Activated CD4-positive, CD25-positive, alpha-beta regulatory T cell treated with anti-CD3 and anti-CD28 coated beads, Interleukin-2, amount 50 U/mL, for 24 hours (primary cell): ENCODE data around the gene EDDM13.
"Not testable (repeated sequence)": the region's sequence is repeated elsewhere in the genome, so short reads cannot be mapped to it uniquely, and the experiment has no call there.

Source experiments
- ATAC-seq, 2 donors: fragments of 150-1000 bp; cut with Tn5 transposase; one replicate each; pipeline ENCODE4 v1.10.0; 2021; ENCODE audit warnings: mild to moderate bottlenecking in 1 of 2, moderate library complexity in 1 of 2

Gene EDDM13

DNA sequence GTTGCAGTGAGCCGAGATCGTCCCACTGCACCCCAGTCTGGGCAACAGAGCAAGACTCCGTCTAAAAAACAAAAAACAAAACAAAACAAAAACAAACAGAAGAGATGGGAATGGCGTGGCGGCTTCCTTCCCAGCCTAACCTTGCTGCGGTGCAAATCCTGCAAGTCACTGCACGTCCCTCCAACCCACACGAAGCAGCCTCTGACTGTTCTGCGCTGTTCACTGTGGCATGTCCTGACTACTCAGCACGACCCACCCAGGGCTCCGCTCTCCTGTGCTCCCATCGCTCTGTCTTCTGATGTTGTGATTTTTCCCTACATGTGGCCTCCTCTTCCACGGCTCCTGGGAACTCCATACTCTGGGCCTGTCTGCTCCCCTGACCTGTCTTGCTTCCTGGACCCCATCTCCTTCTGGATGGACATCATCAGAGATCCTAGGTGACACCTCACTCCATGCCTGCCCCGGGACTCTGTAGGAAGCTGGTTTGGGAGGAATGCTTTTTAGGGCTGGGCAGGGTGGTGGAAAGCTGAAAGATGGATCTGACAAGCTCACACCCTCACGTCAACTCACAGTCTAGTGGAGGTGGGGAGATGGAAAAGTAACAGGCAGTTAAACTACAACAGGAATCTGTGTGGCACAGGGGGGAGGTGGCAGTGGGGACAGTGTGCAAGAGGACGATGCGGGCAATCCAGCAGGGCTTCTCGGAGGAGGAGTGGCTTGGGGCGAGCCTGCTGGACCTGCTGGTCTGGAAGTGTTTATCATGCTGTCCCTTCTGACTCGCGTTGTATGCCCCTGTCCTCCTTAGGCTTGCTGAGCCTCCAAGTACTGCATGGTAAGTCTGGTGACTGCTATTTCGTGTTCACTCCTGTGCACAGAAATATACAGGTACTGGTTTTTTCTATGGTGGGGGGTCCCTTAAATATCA is 23.2 kb downstream of the EDDM13 start:
- ATAC-seq, result no peak

DNA sequence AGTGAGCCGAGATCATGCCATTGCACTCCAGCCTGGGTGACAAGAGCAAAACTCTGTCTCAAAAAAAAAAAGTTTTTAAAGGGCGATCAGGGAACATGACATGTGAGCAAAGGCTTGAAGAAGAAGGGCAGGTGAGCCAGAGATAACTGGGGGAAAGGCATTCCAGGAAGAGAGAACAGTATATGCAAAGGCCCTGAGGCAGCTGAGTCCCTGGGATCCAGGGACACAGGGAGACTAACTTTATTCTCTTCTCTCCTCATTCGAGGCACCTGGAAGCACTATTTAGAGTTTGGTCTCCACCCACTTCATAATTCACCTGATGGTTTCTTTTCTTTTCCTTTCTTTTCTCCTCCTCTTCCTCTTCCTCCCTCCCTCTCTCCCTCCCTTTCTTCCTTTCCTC is 24.5 kb downstream of the EDDM13 start:
- no peak for ATAC-seq

DNA sequence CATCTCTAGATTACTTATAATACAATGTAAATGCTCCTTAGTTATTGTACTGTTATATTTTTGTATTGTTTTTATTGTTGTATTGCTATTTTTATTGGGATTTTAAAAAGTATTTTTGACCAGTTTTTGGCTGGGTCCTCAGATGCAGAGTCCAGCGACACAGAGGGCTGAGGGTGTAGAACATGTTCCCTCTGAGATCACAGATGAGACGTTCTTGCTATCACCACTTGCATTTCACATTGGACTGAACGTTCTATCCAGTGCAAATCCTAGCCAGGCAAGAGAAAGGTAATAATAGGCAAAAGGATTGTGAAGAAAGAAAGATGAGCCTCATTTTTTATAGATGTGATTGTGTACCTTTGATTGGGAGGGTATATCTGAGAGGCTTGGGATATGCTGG is 27.1 kb downstream of the EDDM13 start:
- ATAC-seq, result no peak

DNA sequence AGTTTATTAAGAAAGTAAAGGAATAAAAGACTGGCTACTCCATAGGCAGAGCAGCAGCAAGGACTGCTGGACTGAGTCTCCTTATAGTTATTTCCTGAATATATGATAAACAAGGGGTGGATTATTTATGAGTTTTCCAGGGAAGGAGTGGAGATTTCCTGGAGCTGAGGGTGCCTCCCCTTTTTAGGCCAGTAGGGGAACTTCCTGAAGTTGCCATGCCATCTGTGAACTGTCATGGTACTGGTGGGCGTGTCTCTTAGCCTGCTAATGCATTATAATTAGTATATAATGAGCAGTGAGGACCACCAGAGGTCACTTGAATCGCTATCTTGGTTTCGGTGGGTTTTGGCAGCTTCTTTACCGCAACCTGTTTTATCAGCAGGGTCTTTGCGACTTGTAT is 28.6 kb downstream of the EDDM13 start:
- no peak for ATAC-seq

DNA sequence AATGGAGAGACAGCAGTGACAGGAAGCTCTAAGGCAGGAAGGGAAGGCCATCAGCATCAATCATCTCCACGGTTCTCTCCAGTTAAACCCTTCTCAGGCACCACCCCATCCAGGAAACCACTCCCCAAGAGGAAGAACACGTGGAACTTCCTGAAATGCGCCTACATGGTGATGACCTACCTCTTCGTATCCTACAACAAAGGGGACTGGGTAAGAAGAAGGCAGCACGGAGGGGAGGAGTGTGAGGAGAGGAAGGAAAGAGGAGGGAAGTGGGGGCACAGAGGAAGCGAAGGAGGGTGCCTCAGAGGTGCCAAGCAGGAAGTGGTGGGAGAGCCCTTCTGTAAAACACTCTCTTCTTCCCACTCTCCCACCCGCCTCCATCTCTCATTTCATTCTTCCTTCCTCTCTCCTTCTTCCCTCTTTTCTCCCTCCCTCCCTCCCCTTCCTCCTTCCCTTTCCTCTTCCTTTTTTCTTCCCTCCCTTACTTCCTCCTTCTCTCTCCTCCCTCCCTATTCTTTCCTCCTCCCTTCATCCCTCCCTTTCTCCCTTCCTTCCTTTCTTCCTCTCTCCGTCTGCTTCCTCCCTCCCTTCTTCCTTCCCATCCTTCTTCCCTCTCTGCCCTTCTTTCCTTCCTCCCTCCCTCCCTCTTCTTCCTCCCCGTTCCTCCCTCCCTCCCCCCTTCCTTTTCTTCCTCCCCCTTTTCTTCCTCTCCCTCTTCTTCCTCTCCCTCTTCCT is 29.5 kb downstream of the EDDM13 start:
- no peak for ATAC-seq

DNA sequence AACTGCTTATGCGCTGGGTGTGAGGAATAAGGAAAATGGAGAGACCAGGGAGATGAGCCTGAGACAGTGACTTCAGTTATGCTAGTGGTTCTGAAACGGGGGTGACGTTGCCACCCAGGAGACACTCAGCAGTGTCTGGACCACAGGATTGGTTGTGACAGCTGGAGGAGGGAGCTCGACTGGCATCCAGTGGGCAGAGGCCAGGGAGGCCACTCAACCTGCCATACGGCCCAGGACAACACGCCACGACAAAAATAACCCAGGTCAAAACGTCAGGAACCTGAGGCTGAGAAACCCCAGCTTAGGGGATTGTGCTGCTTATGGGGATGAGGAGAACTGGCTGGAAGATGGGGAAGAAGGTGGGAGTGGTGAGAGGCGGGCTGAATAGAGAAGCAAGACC is 31.7 kb downstream of the EDDM13 start:
- no peak for ATAC-seq

DNA sequence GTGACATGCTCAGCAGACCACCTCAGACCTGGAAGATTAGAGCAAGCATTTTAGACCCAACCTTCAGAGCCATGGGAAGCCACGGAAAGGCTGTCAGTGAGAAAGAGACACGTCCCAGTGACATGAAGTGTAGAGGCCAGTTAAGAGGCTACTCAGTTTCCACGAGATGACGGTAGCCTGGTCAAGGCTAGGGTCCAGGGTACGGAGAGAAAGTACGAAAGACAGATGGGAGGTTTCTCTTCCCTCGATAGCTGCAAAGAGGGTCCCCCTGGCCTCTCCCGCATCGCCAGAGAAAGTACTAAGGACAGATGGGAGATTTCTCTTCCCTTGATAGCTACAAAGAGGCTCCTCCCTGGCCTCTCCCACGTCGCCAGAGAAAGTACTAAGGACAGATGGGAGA is 33.5 kb downstream of the EDDM13 start:
- ATAC-seq, result no peak

DNA sequence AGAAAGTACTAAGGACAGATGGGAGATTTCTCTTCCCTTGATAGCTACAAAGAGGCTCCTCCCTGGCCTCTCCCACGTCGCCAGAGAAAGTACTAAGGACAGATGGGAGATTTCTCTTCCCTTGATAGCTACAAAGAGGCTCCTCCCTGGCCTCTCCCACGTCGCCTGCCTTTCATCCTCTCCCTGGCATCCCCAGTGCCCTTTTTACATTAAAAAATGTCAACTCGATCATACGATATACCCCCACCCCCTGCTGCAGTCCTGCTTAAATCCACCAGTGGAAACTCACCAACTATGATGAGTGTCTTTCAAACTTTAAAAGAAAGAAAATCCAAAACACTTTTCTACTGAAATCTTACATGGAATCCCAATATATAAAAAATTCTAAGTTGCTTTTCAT is 34.5 kb downstream of the EDDM13 start:
- ATAC-seq, result not testable (repeated sequence)

DNA sequence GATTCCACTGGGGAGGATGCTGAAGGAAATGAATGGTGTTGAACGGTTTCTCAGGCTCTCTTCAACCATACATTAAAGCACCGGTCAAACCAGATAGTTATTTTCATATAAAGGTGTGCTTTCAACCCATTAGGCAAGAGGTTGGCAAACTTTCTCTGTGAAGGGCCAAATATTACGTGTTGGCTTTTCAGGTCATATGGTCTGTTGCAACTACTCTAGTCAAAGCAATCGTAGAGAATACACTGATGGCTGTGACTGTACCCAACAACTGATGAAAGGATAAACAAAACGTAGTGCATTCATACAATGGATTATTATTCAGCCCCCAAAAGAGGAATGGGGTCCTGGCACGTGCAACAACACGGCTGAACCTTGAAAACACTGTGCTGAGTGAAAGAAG is 36.2 kb downstream of the EDDM13 start:
- no peak for ATAC-seq

DNA sequence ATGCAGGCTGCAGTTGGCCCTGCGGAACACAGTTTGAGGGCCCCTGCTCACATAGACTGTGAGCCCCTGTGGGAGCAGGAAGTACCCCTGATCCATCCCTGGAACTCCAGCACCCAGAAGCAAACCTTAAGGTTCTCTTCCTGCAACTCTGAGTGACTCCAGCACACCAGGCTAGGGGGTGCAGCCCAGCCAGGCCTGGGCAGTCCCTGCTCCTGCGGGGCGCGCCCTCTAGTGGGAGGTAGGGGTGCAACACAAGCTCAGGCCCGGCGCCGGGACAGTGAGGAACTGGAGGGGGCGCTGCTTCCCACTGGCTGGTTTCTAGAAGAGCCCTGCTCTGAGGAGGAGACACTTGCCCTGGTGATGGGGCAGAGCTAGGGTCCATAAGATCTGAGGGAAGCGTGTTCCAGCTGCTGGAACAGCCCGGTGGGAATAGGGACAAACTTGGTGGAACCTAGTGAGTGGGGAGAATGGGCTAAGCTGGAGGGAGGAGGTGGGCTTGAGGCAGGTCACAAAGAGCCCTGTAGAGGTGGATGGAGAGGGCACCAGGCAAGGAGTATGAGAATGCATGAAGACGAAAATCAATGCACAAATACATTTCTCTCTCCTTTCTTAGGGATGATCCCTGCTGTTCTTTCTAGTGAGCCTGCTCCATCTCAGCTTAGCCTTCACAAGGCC is 37.1 kb downstream of the EDDM13 start:
- peak in 1 of 2 donors; percentile 36 for ATAC-seq

DNA sequence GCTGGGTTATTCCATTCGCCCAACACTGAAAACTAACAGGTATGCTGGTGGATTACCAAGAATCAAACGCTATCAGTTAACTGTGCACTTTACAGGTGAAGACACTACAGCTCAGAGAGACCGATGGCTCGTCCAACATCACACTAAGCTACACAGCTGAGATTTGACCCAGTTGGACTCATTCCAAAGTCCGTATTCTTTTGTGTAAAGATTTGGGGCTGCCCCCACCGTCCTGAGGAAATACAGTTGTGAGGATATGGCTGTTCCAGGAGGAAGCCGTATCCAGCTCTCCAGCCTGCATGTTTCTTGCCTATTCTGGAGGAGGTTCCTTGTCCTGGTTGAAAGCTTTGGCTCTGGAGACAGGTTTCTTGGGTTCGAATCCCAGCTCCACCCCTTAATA is 37.9 kb downstream of the EDDM13 start:
- ATAC-seq, result no peak

DNA sequence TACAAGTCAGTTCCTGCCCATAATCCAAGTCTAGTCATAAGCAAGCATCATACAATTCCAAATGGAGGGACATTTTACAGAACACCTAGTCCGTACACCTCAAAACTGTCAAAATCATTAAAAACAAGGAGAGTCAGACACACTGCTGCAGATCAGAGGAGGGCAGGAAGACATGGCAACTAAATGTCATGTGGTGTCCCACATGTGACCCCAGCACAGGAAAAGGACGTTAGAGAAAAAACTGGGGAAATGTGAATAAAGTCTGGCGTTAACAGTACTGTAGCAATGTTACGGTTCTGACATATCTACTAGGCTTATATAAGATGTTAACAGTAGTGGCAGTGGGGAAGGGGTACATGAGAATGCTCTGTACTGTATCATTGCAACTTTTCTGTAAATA is 39.8 kb downstream of the EDDM13 start:
- no peak for ATAC-seq

DNA sequence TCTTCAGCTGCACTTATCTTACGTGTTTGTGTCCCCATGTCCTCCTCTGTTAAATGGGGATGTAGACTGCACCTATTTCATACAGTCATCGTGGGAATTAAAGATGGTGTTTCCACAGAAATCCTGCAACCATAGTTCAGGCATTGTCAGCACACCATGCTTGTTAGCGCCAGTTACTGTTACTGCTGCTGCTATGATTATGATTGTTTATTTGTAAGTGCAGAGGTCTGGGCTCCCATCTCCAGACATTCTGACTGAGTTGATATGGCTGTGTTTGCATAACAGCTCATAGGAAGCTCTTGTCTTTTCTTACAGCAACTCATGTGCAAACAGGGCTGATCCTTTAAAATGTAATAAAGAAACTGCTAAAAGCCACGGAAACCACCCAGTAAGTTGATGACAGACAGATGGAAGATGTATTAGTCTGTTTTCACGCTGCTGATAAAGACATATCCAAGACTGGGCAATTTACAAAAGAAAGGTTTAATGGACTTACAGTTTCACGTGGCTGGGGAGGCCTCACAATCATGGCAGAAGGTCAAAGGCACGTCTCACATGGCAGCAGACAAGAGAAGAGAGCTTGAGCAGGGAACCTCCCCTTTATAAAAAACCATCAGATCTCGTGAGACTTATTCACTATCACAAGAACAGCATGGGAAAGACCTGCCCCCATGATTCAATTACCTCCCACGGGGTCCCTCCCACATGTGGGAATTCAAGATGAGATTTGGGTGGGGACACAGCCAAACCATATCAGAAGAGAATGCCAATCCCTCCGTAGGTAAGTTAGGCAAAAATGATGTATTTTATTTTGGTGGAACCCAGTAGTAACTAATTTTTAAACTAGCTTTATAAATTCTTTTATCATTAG is 40.5 kb downstream of the EDDM13 start:
- no peak for ATAC-seq

DNA sequence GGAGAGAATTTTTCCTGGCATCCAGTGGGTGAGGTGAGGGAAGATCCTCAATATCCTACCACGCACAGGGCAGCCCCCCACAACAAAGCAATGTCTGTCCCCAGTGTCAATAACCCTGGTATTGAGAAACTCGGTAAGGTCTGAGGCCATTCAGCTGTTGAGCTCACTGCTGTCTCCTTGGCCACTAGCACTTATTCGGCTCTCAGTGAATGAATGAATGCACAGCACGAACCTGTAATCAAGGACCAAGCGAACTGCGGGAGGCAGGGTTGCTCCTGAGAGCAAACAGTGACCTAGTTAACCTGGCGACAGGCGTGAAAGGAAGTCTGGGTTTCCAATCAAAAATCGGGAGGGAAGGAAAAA is 41.5 kb downstream of the EDDM13 start:
- ATAC-seq, result no peak

DNA sequence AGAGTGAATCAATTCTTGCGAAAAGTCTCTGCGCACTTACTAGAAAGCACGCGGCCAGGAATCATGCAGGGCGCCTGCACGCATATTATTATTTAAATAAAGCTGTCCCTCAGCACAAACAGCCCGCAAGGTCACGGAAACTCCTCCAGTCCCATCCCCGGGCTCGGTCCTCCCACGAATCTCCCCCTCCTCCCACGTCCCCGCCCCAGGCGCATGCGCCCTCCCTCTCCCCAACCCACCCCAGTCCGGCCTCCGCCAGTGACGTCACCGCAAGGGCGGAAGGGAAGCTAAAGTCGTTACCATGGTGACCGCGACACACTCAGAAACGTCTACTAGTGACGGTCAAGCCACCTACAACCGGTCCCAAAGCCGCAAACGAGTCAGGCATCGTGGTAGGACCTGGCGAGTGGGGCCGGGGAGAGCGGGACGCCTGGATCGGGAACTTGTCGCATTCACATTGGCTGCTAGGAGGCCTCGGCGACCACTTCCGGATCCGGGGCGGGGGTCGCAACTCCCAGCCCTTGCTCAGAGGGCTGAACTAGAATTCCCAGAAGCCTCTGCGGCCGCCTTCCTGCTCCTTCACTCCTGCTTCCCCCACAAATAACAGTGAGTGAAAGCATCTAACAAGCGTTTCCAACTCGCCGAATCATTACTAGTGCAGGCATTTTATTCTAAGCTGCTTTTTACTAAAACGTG is 42.0 kb downstream of the EDDM13 start, which contains the start of gene ZSCAN5A:
ZSCAN5A (minus strand) TSS at position 459 of the 696 bp plus-strand sequence. CDS start 89,793 bp downstream, outside the sequence.
- ATAC-seq, result peak; percentile 85 to 86

DNA sequence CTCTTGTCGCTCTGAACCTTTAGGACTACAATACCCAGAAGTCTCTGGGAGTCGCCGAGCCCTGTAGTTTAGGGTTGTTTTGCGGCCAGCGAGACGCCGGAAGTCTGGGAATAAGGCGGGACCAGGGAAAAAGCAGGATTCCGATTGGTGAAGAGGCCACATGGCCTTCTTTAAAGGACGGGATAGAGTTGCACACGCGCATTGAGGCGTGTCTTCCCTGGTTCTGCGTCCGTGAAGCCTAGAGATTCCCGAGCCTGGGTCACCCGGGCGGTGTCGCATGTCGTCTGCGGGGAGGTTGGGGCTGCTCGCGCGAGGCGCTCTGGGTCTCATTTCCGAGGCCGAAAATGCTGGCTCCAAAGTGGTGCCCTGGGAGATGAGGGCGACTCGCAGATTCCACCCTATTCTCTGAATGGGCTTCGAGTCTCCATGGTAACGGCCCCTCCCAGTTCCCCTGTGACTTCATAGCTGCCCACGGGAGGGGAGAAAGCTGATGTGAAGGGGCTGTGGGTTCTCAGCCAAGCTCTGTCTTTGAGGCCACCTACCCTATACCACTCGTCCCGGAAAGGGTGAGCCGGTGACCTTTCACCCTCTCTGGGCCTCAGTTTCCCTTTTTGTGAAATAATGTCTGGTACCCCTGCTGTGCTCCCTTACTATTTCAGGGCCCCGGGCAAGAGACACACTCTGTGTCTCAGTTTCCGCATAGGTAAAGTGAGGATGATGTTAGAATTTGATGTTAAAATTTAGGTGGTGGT is 42.7 kb downstream of the EDDM13 start:
- ATAC-seq, result peak; percentile 82 to 84

DNA sequence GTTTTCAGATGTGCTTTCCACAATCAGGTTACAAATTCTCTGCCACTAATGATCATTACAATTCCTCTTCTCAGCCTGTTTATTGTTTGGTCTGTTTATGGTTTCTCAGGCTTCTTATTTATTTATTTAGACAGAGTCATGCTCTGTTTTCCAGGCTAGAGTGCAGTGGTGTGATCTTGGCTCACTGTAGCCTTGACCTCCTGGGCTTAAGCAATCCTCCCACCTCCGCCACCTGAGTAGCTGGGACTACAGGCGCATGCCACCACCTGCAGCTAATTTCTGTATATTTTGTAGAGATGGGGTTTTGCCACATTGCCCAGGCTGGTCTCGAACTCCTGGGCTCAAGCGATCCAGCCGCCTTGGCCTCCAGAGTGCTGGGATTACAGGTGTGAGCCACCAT is 44.2 kb downstream of the EDDM13 start:
- no peak for ATAC-seq

DNA sequence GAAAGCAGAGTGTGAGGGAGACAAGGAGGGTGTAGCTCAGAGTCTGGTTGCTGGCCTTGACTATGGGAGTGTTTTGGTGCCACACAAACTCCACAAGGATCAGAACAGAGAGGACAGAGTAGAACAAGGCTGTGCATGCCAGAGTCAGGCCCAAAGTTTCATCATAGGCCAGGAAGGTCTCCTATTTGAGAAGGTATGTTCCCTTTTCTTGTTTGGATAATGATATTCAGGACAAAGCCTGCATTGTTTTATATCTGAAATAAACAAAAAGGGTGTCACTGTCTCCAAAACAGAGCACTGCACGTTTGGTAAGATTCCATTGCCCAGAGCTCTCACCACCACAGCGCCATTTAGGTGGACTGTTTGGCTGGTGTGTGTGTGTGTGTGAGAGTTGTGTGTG is 45.2 kb downstream of the EDDM13 start:
- ATAC-seq, result no peak

DNA sequence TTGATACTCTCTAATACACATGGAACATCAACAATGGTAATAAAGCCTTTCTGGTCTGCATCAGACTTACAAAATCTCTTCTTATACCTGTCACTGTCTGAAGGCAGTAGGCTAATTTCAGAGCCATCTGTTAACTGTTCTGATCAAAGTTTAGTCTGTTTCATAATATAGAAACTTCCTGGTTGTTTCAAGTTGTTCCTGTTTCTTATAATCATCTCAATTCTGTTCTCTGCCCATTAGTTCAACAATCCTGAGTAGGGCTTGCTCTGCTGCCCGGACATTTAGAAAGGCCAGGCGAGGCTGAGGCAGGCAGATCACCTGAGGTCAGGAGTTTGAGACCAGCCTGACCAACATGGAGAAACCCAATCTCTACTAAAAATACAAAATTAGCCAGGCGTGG is 47.4 kb downstream of the EDDM13 start:
- no peak for ATAC-seq

DNA sequence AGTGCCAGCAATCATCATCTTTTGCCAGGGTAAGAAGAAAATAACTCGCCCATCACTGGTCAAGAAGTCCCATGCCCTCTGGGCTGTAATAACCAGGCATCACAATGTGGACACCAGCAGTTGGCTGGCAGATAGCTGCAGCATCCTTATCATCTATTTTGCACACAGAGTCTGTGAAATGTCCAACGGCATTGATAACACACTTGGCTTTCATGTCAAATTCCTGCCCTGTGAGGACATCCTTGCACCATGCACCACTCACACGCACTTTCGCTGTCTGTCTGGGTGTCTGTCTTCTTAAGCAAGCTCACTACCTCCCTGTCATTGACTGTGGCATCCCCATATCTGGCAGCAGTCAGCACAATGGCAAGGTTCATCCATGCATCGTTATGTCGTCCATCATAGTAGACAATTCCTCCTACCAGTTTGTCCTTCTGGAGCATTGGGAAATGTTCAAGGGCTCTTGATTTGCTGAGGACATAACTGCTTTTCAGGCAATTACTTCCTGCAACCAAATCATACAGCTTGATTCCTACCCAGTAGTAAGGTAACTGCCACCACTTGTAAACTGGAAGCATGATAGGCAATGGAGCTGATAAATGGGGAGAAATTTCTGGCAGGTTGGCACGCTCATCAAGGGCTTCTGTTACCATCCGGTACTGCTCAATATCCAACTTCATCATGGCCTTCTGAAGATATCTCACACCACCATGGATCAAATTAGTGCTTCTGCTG is 48.9 kb downstream of the EDDM13 start:
- ATAC-seq, result no peak
